ENCODE data around the gene ARHGAP20.

The ARHGAP20 gene

DNA sequence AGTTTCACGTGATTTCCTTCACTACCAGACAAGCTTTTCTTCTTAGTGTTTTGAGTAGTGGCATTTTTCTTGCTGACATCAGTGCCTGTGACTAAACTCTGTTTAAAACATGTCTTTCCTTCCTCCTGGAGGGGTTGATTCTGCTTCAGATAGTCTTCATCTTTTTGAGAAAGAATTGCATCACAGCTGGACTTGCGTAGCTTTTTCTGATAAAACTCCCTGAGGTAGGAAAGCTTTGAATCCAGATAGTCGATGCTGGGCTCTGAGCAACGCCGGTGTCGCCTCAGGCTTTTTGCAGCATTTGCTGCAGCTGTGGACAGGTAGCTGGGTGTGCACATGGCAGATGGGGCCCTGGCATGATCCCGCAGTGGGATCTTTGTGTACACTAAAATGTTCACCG, 131.7 kb downstream of the ARHGAP20 start:
- Mint-ChIP-seq H3K4me1 (peaks cover 9% of the 10 kb centered on the region), H3K27me3 (ENCODE audit: low read depth, poor library complexity) (no peaks in the 10 kb centered on the region), H3K4me3 (no peak overlapping the region), H3K36me3 (ENCODE audit: low read depth) (no peaks in the 10 kb centered on the region), H3K27ac (no peak overlapping the region), H3K9me3 (no peaks in the 10 kb centered on the region)
- DNase-seq = no peak
- TF ChIP-seq, protein P1, sequence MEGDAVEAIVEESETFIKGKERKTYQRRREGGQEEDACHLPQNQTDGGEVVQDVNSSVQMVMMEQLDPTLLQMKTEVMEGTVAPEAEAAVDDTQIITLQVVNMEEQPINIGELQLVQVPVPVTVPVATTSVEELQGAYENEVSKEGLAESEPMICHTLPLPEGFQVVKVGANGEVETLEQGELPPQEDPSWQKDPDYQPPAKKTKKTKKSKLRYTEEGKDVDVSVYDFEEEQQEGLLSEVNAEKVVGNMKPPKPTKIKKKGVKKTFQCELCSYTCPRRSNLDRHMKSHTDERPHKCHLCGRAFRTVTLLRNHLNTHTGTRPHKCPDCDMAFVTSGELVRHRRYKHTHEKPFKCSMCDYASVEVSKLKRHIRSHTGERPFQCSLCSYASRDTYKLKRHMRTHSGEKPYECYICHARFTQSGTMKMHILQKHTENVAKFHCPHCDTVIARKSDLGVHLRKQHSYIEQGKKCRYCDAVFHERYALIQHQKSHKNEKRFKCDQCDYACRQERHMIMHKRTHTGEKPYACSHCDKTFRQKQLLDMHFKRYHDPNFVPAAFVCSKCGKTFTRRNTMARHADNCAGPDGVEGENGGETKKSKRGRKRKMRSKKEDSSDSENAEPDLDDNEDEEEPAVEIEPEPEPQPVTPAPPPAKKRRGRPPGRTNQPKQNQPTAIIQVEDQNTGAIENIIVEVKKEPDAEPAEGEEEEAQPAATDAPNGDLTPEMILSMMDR (IDR thresholded peaks at IDR 0.05) = no peak

DNA sequence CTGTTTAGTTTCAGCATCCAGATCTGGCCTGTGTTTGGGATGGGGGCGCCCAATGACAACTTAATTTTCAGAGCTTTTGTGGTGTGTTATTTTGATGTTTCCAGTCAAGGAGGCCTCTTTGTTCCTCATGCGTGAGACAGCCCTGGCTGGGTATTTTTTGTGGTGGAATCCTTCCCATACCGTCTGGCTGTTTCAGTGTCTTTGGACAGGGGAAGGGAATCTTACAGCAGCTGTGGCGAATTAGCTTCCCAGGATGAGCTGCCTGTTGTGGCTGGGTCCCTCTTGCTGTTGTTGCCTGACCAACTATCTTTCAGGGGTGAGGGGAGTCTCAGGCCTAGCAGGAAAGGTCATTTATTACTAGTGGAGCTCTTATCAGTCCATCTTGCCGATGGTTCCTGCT, 138.8 kb downstream of the ARHGAP20 start:
- Mint-ChIP-seq H3K27ac (no peak overlapping the region), H3K27me3 (ENCODE audit: low read depth, poor library complexity) (peaks cover 3% of the 10 kb centered on the region), H3K36me3 (ENCODE audit: low read depth) (no peaks in the 10 kb centered on the region), H3K4me1 (no peaks in the 10 kb centered on the region), H3K4me3 (no peak overlapping the region), H3K9me3 (no peaks in the 10 kb centered on the region)
- TF ChIP-seq, protein P1 (IDR thresholded peaks at IDR 0.05) = no peak
- DNase-seq = no peak

DNA sequence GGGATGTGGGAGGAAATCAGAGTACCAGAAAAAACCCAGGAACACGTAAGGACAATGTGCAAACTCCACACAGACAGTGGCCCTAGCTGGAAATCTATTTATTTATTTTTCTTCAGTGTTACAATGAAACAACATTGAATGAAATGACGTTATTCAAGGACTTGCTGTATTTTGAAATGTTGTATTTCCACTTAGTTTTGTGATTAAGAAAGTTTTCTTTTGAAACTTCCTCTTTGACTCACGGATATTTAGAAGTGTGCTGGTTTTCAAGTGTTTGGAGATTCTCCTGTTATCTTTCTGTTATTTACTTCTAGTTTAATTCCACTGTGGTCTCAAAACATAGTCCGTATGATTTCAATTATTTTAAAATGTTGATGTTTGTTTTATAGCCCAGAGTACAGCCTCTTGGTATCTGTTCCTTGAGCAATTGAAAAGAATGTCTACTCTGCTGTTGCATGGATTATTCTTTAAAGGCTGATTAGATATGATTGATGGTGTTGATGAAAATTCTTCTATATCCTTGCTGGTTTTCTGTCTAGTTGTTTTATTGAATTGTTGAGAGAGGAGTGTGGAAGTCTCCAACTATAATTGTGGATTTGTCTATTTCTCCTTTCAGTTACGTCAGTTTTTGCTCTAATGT, 141.0 kb downstream of the ARHGAP20 start:
- no peak for DNase-seq

DNA sequence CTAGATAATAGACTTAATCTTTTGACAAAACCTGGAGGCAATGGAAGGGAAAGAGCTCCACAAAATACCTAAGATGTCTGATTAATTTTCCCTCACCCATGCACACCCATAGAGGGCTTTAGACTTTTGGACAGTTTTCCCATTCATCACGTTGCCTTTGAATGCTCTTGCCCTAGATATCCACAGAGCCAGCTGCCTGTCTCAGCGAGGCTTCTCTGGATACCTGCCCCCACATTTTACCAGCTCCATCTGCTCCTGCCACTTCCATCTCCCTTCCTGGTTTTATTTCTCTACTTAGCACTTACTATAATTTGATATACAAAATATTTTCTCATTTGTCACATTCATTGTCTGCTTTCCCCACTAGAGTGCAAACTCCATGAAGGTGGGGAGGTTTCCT, 145.7 kb downstream of the ARHGAP20 start:
- Mint-ChIP-seq H3K9me3 (no peaks in the 10 kb centered on the region), H3K4me3 (no peak overlapping the region), H3K36me3 (ENCODE audit: low read depth) (no peaks in the 10 kb centered on the region), H3K27me3 (ENCODE audit: low read depth, poor library complexity) (peaks cover 4% of the 10 kb centered on the region), H3K4me1 (peaks cover 21% of the 10 kb centered on the region), H3K27ac (no peak overlapping the region)
- TF ChIP-seq, protein P1 (IDR thresholded peaks at IDR 0.05) = no peak
- DNase-seq = no peak

More for the DNA sequence above, 141.0 kb downstream of the ARHGAP20 start:
- TF ChIP-seq, protein P1 (IDR thresholded peaks at IDR 0.05) = no peak
- Mint-ChIP-seq H3K4me1 (peaks cover 6% of the 10 kb centered on the region), H3K36me3 (ENCODE audit: low read depth) (no peaks in the 10 kb centered on the region), H3K27ac (no peak overlapping the region), H3K27me3 (ENCODE audit: low read depth, poor library complexity) (peaks cover 7% of the 10 kb centered on the region), H3K9me3 (no peaks in the 10 kb centered on the region), H3K4me3 (no peak overlapping the region)

DNA sequence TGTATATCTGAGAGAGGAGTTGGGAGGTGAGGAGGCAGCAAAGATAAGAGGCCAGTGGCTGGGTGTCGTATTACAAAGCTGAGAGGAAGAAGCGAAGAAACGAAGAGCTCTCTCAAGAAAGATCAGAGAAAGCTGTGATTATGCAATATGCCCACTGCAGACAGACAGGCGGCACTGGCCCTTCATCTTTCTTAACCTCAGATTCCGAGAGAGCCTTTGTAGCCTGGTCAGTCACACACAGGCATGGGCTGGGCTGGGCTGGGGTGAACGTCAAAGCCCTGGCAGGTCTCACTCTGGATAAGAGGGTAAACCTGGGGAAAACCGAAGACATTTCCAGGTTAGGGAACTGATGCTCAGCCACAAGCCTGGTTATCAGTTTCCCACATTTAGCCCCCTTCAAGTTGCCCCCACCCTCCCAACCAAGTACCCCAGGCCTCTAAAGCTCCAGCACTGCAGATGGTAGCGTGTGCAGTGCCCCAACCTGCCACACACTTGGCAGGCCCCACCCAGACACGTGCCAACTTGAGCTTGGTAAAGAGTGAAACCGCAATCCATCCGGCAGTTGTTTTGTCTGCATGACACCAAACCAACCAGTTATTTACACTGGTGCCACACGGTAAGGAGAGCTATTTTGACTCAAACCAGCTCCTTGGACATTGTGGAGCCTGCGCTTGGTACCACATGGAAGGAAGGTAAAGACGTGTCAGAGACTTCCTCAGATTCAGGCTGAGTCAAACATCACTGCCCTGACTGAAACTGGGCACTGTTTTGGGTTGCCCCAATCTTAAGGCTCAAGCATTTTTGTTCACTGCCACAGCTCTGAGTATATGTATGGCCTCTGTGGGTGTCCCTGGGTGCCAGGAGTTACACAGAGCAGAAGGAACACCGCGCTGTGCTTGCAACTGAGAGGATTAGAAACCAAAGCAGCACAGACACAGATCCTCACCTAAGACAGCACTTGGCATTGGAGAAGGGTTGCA, 146.6 kb downstream of the ARHGAP20 start:
- peak overlapping the region; percentile 12 for H3K27ac Mint-ChIP-seq
- peaks cover 7% of the 10 kb centered on the region for H3K27me3 Mint-ChIP-seq (ENCODE audit: low read depth, poor library complexity)
- no peaks in the 10 kb centered on the region for H3K9me3 Mint-ChIP-seq
- no peaks in the 10 kb centered on the region for H3K36me3 Mint-ChIP-seq (ENCODE audit: low read depth)
- DNase-seq = peak; percentile 26
- H3K4me1 Mint-ChIP-seq = peaks cover 21% of the 10 kb centered on the region
- H3K4me3 Mint-ChIP-seq = peak overlapping the region; percentile 41
- TF ChIP-seq, protein P1 (IDR thresholded peaks at IDR 0.05) = no peak

Measured in nephron progenitor cell (in vitro differentiated cells).